ENCODE results near the gene GNGT2. TPM values are rescaled to one million over a fixed set of nuclear protein-coding genes. Genes with fewer than 3 reads are reported as not detected.
A peak's percentile ranks its signal among the peaks of the same experiment; 100 is the strongest.

GNGT2 gene
- total and polyA plus RNA-seq, 4 donors: 0.23 to 2.2 (median 1.1) TPM

GRCh38 chr17:49223517-49224197, 13.3 kb upstream of the GNGT2 start:
- Histone ChIP-seq H3K4me3 (ENCODE audit: low read depth in 1 of 3, low read length in 3 of 3) (no peak overlapping the region), H3K9me3 (ENCODE audit: control insufficient read depth in 4 of 4, low read length in 3 of 4) (no peaks in the 10 kb centered on the region), H3K27ac (ENCODE audit: low read depth in 1 of 2, low read length in 2 of 2) (no peak overlapping the region), H3K27me3 (ENCODE audit: control insufficient read depth in 4 of 4, insufficient read depth in 4 of 4, low read length in 3 of 4) (no peaks in the 10 kb centered on the region), H3K4me1 (ENCODE audit: control insufficient read depth in 4 of 4, insufficient read depth in 4 of 4, low read length in 3 of 4) (peaks cover 0 to 15% (median 7%) of the 10 kb centered on the region in 4 donors), H3K36me3 (ENCODE audit: control insufficient read depth in 4 of 4, insufficient read depth in 3 of 4, low read depth in 1 of 4, low read length in 3 of 4) (no peaks in the 10 kb centered on the region), H3K9ac (ENCODE audit: low read depth in 1 of 2, low read length in 2 of 2) (no peak overlapping the region)
- peak; percentile 87 for DNase-seq (ENCODE audit: low spot score)
- 6% methylated on average over 31 of the region's 31 CpGs for WGBS
- TF ChIP-seq CTCF (IDR thresholded peaks at IDR 0.05; ENCODE audit: low read depth, low read length, missing input control) (peak; percentile 66), RAD21 (IDR thresholded peaks at IDR 0.05) (peak in 1 of 2 donors; percentile 65), MAX (IDR thresholded peaks at IDR 0.05) (no peak), YY1 (IDR thresholded peaks at IDR 0.05) (no peak)

- TF ChIP-seq FOXA2 (IDR thresholded peaks at IDR 0.05) (no peak), JUND (IDR thresholded peaks at IDR 0.05) (no peak), EGR1 (IDR thresholded peaks at IDR 0.05; ENCODE audit: low read depth in 2 of 2) (no peak), ATF3 (IDR thresholded peaks at IDR 0.05) (no peak), ZBTB33 (IDR thresholded peaks at IDR 0.05) (no peak), REST (IDR thresholded peaks at IDR 0.05) (no peak), RAD21 (IDR thresholded peaks at IDR 0.05) (no peak)
- H3K36me3 ChIP-seq (ENCODE audit: control insufficient read depth in 4 of 4, insufficient read depth in 3 of 4, low read depth in 1 of 4, low read length in 3 of 4): no peaks in the 10 kb centered on the region
- peaks cover 0 to 15% (median 7%) of the 10 kb centered on the region in 4 donors for H3K4me1 ChIP-seq (ENCODE audit: control insufficient read depth in 4 of 4, insufficient read depth in 4 of 4, low read length in 3 of 4)
- H3K27me3 ChIP-seq (ENCODE audit: control insufficient read depth in 4 of 4, insufficient read depth in 4 of 4, low read length in 3 of 4): no peaks in the 10 kb centered on the region
- no peak for DNase-seq (ENCODE audit: low spot score)
- no peak overlapping the region for H3K4me3 ChIP-seq (ENCODE audit: low read depth in 1 of 3, low read length in 3 of 3)
- no peaks in the 10 kb centered on the region for H3K9me3 ChIP-seq (ENCODE audit: control insufficient read depth in 4 of 4, low read length in 3 of 4)
- no peak overlapping the region for H3K27ac ChIP-seq (ENCODE audit: low read depth in 1 of 2, low read length in 2 of 2)
- no peak overlapping the region for H3K9ac ChIP-seq (ENCODE audit: low read depth in 1 of 2, low read length in 2 of 2)
- WGBS: 19% methylated on average over 9 of the region's 9 CpGs
These were observed 12.8 kb upstream of the GNGT2 start for GRCh38 chr17:49223168-49223516.

Data from liver (tissue), 9 donors.